HG03469 (cell line): ENCODE measurements around the gene SH3YL1.

ENCODE experiments used
- ATAC-seq: cut with Tn5 transposase; IDR thresholded peaks from one replicate; pipeline ENCODE4 v1.9.1; 2021; ENCODE audit warnings: mild to moderate bottlenecking, moderate library complexity, moderate number of reproducible peaks; ENCODE audit not compliant: unreplicated experiment

SH3YL1 gene

DNA sequence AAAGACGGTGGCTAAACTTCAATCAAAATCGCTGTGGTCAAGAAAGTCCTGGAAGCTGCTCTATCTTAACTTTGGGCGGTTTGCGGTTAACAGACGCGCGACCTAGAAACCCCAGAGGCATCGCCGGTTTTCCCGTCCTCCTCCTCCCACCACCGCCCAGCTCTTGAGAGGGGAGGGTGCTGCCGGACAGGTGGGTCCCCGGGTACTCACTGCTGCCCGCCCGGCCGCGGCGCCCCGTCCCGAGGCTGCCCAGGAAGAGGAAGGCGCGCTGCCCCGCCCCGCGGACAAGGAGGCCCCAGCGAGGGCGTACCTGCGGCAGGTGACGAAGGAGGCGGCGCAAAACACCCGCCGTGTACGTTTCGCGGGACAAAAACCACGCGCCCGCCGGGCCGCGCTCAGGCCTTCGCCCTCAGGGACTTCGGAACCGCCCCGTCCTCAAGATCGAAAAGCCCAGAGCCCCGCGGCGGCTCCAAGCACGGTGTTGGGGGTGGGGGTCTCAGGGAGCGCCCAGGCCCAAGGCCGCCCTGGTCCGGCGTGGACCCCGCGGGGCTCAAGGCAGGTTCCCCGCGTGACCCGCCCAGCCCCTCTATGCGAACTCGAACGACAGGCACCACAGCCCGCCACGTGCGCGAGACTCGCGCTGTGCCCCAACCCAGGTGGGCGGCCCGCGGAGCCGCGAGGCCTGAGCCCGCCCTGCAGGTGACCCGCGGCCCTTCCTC lies at the start of gene SH3YL1:
Gene SH3YL1, minus strand, starts transcription at position 259 of the 719 bp plus-strand sequence. Its CDS starts 48 bp downstream, at position 211.
- peak; percentile 2 for ATAC-seq

- no peak for ATAC-seq
Measured at GRCh38 chr2:310994-311393, 47.2 kb upstream of the SH3YL1 start.

DNA sequence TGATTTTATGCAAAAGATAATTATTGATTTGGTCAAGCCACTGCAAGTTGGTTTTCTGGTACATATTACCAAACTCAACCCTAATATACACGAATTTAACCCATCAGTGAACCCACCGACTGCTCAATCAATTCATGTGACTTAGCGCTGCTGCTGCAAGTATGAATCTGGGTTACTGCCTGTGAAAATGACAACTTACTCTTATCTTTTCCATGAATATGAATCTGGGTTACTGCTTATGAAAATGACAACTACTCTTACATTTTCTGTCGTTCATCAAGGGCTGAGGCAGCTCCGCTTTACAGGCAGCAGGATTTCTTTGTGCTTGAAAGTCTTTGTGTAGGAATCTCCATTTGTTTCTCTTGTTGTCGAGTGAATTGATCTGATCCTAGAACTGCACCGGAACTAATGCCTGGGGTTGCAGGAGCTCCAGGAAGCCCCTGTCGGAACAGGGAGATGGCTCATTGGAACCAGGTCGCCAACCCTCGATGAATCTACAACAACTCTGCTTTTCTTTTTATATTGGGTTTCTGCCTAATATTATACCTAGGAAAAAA lies 46.2 kb upstream of the SH3YL1 start:
- no peak for ATAC-seq

- no peak for ATAC-seq
Measured at GRCh38 chr2:309148-309953, 45.5 kb upstream of the SH3YL1 start.

DNA sequence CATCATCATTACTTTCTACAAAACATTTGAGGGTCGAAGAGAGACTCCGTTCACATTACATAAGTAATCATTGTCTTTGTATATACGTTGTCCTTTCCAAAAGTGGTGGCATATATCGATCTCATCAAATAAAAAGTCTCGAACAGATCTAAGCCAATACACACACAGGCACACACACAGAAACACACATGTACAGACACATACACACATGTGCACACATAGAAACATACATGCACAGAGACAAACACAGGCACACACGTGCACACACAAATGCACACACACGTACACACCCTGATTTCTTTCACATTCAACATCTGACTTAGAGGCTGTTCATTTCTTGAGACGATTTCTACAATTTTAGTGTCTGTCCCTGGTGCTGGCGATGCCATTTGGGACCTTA lies 41.5 kb upstream of the SH3YL1 start:
- ATAC-seq, result no peak

DNA sequence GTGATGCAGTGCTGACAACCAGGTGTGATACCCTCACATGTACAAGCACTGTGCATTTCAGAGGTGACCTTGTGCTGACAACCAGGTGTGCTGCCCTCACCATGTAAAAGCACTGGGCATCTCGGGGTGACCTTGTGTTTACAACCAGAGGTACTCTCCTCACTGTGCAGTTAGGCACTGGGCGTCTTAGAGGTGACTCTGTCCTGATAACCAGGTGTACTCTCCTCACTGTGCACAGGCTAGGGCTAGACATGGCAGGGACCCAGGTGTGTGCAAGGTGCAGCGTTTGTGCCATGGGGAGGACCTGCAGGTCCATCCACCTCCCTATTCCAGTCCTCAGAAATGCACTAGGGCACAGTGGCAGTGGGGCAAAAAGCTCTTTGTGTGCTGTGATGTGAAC lies 32.5 kb upstream of the SH3YL1 start:
- no peak for ATAC-seq

DNA sequence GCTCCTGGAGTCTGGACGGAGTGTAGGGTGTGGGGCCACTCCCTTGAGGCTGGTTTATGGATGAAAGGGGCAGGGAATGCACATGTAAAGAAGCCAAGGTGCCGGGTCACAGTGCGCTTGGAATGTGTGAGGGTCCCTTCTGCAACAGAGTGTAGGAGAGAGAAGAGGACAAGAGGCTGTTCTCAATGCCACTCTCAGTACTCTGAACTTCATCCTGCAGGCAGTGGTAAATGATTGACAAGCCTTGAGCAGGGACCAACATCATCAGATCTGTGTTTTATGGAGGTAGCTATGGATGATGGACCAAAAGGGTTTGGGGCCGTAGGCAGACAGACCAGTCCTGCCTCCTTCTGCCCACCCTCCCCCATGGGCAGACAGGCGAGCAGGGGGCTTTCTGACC lies 31.3 kb upstream of the SH3YL1 start:
- ATAC-seq, result no peak

DNA sequence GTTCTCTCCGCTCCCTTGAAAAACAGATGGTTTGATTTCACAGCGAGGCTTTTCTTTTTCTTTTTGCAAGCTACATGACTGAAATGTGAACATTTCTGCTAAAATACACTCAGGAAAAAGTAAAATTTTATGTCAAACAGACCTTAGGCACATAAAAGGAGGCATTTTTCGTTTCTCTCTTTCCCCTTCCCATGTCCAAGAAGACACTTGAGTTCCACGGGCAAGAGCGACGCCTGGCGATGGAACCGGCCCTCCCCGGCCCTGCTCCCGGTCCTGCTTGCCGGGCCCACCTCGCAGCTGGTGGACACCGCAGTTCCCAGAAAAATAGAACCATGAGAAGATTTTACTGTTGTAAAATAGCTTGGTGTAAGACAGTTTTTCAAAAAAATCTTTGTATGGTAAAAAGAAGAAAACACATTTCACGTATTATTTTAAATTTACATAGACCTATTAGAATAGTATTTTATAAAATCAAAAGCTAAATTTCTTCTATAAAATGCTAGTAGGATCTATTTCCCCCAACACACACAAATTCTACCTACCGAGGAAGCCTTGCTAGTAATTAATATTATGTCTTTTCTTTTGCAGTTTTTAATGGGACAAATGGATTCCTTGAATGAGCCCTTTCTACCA lies 26.4 kb upstream of the SH3YL1 start:
- ATAC-seq, result no peak

- no peak for ATAC-seq
Measured at GRCh38 chr2:289362-290089, 25.7 kb upstream of the SH3YL1 start.

DNA sequence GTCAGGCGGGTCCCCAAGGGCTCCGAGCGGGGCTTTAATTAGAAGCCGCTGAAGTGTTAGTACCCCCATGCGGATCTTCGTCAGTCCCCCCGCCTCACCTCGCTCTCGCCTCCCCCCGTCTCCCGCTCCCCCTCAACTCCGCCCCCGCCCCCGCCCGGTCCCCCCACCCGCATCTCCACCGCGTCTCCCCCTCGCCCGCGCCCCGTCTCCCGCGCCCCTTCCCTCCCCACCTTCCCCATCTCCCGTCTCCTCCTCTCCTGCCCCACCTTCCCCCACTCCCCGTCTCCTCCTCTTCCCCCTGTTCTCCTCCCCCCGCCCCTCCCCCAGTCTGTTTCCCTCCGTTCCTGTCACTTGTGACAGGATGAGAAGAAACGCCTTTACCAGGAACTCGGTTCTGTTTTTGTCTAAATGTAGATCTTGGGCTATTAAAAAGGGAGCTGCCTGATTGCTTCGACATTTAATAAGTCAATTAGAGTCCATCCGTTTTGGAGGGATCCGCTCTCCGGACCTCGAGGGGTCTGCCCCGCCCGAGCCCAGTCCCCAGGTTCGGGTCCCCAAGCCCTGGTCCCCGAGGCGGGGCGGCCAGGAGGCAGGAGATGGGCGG lies 25.0 kb upstream of the SH3YL1 start:
- no peak for ATAC-seq

DNA sequence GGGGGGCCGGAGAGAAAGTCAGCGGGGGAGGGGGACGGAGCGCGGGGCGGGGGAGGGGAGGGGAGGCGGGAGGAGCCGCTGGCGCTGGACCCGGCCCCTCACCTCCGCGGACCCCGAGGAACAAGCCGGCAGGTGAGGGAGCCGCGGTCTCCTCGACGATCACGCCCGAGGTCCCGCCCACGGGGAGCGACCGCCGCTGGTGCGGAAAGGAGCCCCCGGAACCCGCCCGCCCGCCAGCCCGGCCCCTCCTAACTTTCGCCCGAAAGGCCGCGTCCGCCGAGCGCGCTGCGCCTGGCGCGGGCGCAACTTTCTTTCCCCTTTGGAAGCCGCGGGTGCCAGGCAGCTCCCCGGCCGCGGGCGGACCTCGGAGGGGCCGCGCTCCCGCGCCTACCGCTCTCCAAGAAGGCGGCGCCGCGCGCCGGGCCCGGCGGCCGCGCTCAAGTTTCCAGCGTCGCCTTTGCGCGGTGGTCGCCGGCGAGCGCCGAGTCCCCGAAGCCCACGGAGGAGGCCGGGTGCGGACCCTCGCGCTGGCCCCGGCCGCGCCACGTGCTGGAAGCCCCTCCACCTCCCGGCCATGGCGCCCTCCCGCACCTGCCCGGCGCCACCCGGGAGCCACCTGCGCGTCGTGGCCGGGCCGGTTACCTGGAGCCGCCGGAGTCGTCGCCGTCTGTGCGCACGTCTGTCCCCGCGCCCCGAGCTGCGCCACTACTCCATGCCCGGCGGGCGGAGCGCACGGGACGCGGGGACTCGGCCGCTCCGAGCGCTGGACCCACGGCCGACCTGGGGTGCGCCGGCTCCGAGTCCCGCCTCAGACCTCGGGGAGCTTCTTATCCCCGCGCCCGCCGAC lies 24.3 kb upstream of the SH3YL1 start, which contains the start of gene ALKAL2:
Gene ALKAL2, minus strand, starts transcription at position 181 of the 847 bp plus-strand sequence. CDS start 256 bp downstream, outside the sequence.
- ATAC-seq, result no peak

- ATAC-seq, result no peak
Measured at GRCh38 chr2:287471-287885, 23.6 kb upstream of the SH3YL1 start.

GRCh38 chr2:286774-287392 lies 23.1 kb upstream of the SH3YL1 start:
- ATAC-seq, result no peak

DNA sequence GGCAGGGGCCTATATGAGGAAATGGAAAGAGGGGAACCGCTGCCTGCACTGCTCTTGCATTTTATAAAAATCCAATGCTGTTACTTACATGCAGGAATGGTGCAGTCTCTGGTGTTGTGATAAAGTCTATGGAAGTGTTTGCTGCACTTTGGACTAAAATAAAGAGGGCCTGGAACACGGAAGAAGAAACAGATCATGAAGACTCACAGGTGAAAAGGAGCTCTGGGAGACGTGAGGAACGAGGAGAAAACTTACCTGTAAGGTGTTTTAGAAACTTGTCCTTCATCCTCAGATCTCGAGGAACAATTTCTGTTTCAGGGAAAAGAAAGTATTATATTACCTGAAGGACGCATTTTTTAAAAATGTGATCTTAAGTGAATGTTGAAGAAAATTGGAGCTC lies 22.2 kb upstream of the SH3YL1 start:
- no peak for ATAC-seq

DNA sequence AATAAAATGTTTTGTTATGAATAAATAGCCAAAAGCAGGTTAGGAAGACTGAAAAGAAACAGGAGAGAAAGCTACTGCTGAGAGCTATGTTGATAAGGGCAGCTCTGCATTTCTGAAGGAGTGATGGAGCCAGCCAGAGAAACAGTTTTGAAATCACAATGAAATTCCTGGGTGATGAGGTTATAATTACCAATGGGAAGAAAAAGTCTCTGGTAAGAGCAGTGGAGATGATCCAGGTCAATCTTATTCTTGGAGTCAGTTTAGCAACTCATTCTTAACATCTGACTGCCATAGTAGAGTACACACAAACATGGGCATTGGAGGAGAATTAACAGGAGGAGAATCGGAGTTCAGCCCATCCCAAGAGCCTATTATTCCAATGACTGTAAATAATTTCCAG lies 21.7 kb upstream of the SH3YL1 start:
- ATAC-seq, result no peak

DNA sequence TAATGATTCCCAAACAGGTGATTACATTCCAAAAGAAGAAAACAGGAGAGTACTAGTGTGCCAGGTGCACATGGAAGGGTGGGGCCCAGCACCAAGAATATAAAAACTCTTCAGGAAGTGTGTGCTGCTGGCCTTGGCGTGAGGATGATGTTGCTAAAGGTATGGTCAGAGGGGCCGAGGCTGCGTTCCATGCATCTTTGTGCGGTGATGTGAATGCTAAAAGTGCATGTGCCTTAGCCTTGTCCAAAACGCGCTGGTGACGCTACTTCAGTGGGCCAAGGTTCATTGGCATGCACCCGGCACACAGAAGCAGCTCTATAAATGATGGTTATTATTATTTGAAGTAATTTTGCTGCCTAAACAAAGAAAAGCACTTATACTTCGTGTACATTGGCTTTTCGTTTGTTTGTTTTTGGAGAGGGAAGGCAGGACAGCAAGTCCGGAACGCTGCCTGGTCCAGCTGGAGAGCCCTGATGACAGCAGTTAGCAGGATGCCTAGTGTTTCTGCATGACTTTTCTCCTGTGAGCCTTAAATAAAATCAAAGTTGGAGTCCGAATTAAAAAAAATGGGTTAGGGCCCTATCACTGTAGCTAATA lies 21.2 kb upstream of the SH3YL1 start:
- ATAC-seq, result no peak

DNA sequence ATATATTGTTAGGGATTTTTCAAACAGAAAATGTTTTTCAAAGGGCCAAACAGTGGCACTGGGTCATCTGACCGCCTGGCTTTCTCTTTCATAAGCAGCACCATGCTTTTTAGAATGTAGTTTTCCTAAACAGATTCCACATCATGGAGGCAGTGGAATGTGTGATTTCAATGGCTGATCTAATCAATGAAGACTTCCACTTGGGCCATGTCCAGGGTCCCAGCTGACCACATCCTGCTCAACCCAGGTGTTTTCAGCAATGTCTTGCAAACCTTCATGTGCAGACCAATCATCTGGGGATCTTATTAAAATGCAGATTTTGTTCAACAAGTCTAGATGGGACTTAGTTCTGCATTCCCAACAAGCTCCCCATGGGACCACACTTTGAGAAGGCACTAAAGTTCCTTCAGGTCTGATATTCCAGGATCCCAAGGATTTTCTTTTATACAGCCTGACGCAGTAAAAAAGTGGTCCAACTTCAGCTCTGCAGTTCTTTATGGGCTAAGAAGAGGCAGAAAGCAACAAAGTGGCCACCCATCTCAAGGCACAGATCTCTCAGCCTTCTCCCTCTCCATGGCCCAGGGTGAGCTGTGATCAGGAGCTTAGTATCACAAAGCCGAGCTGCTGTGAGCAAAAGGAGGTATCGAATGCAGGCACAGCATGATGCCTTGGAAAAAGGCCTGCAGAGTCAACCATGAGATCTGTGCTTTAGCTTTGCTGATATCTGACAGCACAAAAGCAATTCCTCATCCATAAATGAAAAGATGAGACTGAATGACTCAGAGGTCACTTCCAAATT lies 20.4 kb upstream of the SH3YL1 start:
- no peak for ATAC-seq
